AG20443 (cell line): ENCODE results near the gene RSPO1.

Experiments used
- DNase-seq: peaks from one replicate; pipeline ENCODE4 v3.0.0; 2012; ENCODE audit warnings: low spot score, mixed read lengths

Gene RSPO1

GRCh38 chr1:37564892-37565291 lies 69.8 kb downstream of the RSPO1 start:
- no peak for DNase-seq

- no peak for DNase-seq
Observed at GRCh38 chr1:37562984-37563383, 71.7 kb downstream of the RSPO1 start.
